WTC11 (cell line): ENCODE measurements around the gene LIF. TPM values are rescaled to one million over a fixed set of nuclear protein-coding genes. Genes with fewer than 3 reads are reported as not detected.

Source experiments
- ATAC-seq: fragments of 200-7000 bp; cut with Tn5 transposase; 2 replicates; pipeline ENCODE4 v1.10.0; 2021; ENCODE audit warnings: mild to moderate bottlenecking, moderate library complexity
- CTCF ChIA-PET: fragments of 300-600 bp; sonication (Branson Sonifier 250); formaldehyde crosslinking; loops from one replicate; lab custom pipeline; 2021; ENCODE audit warnings: antibody characterized with exemption; lab: Charles Lee
- POLR2A ChIA-PET: fragments of 350-600 bp; sonication (Branson Sonifier 250); formaldehyde crosslinking; loops from one replicate; lab custom pipeline; 2021; ENCODE audit warnings: antibody characterized with exemption; lab: Charles Lee
- DNase-seq: peaks from one replicate; pipeline ENCODE4 v3.0.0; 2021; ENCODE audit warnings: low spot score
- H3K27ac Mint-ChIP-seq: 2 replicates; pipeline ENCODE4 v1.8.0; 2021; ENCODE audit warnings: mixed read lengths
- H3K27me3 Mint-ChIP-seq: 2 replicates; pipeline ENCODE4 v1.8.0; 2021; ENCODE audit warnings: low read depth, mild to moderate bottlenecking, moderate library complexity, mixed read lengths
- H3K36me3 Mint-ChIP-seq: 2 replicates; pipeline ENCODE4 v1.8.0; 2021; ENCODE audit warnings: mixed read lengths
- H3K4me1 Mint-ChIP-seq: 2 replicates; pipeline ENCODE4 v1.8.0; 2022; ENCODE audit warnings: mixed read lengths
- H3K4me3 Mint-ChIP-seq: 2 replicates; pipeline ENCODE4 v1.8.0; 2021; ENCODE audit warnings: mild to moderate bottlenecking, moderate library complexity, mixed read lengths
- H3K9me3 Mint-ChIP-seq: 2 replicates; pipeline ENCODE4 v1.8.0; 2021; ENCODE audit warnings: mixed read lengths
- FOXK1 ChIP-seq: sonication (generic); formaldehyde crosslinking; IDR thresholded peaks from 2 replicates; pipeline ENCODE4 v1.8.0; 2022; ENCODE audit warnings: mild to moderate bottlenecking, moderate library complexity, missing genetic modification reagents
- GTF2I ChIP-seq: fragments of 250-450 bp; sonication (Bioruptor Pico); conservative IDR thresholded peaks from 2 replicates; pipeline ENCODE4 v1.4.0; 2021; ENCODE audit warnings: mild to moderate bottlenecking
- OVOL2 ChIP-seq: fragments of 250-450 bp; sonication (Bioruptor Pico); IDR thresholded peaks from 2 replicates; pipeline ENCODE4 v1.9.0; 2021; ENCODE audit warnings: mild to moderate bottlenecking, borderline replicate concordance
- SP1 ChIP-seq: sonication (generic); formaldehyde crosslinking; conservative IDR thresholded peaks from 2 replicates; pipeline ENCODE4 v1.8.1; 2022; ENCODE audit warnings: missing genetic modification reagents
- ZBTB21 ChIP-seq: sonication (generic); formaldehyde crosslinking; IDR thresholded peaks from 2 replicates; pipeline ENCODE4 v1.8.1; 2023; ENCODE audit warnings: mild to moderate bottlenecking, missing genetic modification reagents, borderline replicate concordance
- ZNF671 ChIP-seq: fragments of 250-450 bp; sonication (Bioruptor Pico); IDR thresholded peaks from 2 replicates; pipeline ENCODE4 v1.8.0; 2021; ENCODE audit warnings: mild to moderate bottlenecking
- total RNA-seq: library from RNA; stranded (reverse); gene quantifications from 3 replicates; pipeline ENCODE4 v1.2.3, GENCODE V29; 2021
- TF ChIP-seq, protein P1 (sequence below): sonication (generic); formaldehyde crosslinking; conservative IDR thresholded peaks from 2 replicates; pipeline ENCODE4 v1.8.1; 2023; ENCODE audit warnings: mild to moderate bottlenecking, low read depth, missing genetic modification reagents, moderate library complexity
- TF ChIP-seq, protein P2 (sequence below): sonication (generic); formaldehyde crosslinking; IDR thresholded peaks from 2 replicates; pipeline ENCODE4 v1.8.1; 2022; ENCODE audit warnings: mild to moderate bottlenecking, moderate library complexity, missing genetic modification reagents
- TF ChIP-seq, protein P3 (sequence below): sonication (generic); formaldehyde crosslinking; IDR thresholded peaks from 2 replicates; pipeline ENCODE4 v1.8.1; 2022; ENCODE audit warnings: mild to moderate bottlenecking, missing genetic modification reagents, moderate library complexity, borderline replicate concordance
- TF ChIP-seq, protein P4 (sequence below): sonication (generic); formaldehyde crosslinking; IDR thresholded peaks from 2 replicates; pipeline ENCODE4 v1.8.1; 2023; ENCODE audit warnings: mild to moderate bottlenecking, missing genetic modification reagents
- TF ChIP-seq, protein P5 (sequence below): sonication (generic); formaldehyde crosslinking; IDR thresholded peaks from 2 replicates; pipeline ENCODE4 v1.8.0; 2023; ENCODE audit warnings: missing genetic modification reagents, mild to moderate bottlenecking, borderline replicate concordance
- TF ChIP-seq, protein P6 (sequence below): sonication (generic); formaldehyde crosslinking; IDR thresholded peaks from 2 replicates; pipeline ENCODE4 v1.8.1; 2023; ENCODE audit warnings: mild to moderate bottlenecking, missing genetic modification reagents
- TF ChIP-seq, protein P7 (sequence below): sonication (generic); formaldehyde crosslinking; IDR thresholded peaks from 2 replicates; pipeline ENCODE4 v1.8.1; 2023; ENCODE audit warnings: mild to moderate bottlenecking, moderate library complexity, missing genetic modification reagents
- TF ChIP-seq, protein P8 (sequence below): fragments of 200-600 bp; IDR thresholded peaks from 2 replicates; pipeline ENCODE4 v1.8.0; 2022; ENCODE audit warnings: antibody characterized with exemption

LIF gene
- total RNA-seq, 1 experiment from 2014 or later = 7.2 TPM

DNA sequence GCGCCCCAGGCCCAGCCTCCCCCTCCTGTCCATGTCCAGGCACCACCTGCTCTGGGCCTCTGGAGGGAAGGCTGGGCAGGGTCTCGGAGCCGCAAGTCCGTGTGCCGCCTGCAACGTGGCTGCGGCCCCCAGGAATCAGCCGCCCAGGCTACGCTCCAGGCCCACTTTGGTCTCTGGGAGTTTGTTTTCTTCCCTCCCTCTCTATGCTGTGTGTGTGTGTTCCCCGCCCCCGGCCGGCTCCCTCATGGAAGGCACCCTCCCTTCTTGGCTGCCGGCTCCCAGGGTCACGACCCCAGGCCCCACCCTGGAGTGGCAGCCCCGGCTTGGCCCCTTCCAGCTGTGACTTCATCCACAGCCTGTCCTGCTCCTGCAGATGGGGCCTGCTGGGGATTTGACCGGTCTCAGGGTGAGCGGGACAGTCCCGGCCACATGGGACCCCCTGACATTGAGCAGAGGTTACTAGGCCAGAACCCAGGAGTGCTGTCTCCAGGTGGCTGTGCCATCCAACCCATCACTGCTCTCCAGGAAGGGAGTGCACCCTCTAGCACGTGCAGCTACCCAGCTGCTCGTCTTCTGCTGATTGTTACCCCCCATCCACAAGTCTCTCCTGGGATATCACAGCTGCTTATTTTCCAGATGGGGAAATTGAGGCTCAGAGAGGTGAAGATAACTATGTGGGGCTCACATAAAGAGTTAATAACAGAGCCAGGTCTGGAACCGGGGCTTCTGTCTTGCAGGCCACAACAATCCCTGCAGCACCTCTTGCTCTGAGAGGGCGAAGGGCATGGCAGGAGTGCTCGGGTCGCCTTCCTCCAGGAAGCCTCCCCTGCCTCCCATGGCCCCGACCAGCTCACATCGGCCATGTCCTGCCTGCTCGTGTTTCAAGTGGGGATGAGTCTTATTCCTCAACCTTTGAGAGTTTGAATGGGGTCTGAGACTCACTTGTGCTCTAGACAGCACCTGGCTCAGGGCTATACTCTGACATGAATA lies 2.8 kb upstream of the LIF start:
- Mint-ChIP-seq H3K4me3 (no peak overlapping the region), H3K27me3 (no peaks in the 10 kb centered on the region), H3K4me1 (peaks cover 46% of the 10 kb centered on the region), H3K27ac (no peak overlapping the region; the same call in 1 of the 2 replicates), H3K9me3 (no peaks in the 10 kb centered on the region), H3K36me3 (peaks cover under 1% of the 10 kb centered on the region; the same call in 1 of the 2 replicates)
- no peak for ATAC-seq
- no peak for TF ChIP-seq OVOL2 (CRISPR knock-in tag)
- TF ChIP-seq, protein P1, sequence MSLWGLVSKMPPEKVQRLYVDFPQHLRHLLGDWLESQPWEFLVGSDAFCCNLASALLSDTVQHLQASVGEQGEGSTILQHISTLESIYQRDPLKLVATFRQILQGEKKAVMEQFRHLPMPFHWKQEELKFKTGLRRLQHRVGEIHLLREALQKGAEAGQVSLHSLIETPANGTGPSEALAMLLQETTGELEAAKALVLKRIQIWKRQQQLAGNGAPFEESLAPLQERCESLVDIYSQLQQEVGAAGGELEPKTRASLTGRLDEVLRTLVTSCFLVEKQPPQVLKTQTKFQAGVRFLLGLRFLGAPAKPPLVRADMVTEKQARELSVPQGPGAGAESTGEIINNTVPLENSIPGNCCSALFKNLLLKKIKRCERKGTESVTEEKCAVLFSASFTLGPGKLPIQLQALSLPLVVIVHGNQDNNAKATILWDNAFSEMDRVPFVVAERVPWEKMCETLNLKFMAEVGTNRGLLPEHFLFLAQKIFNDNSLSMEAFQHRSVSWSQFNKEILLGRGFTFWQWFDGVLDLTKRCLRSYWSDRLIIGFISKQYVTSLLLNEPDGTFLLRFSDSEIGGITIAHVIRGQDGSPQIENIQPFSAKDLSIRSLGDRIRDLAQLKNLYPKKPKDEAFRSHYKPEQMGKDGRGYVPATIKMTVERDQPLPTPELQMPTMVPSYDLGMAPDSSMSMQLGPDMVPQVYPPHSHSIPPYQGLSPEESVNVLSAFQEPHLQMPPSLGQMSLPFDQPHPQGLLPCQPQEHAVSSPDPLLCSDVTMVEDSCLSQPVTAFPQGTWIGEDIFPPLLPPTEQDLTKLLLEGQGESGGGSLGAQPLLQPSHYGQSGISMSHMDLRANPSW (CRISPR knock-in tag) = no peak
- TF ChIP-seq FOXK1 (CRISPR knock-in tag) = no peak
- TF ChIP-seq, protein P2, sequence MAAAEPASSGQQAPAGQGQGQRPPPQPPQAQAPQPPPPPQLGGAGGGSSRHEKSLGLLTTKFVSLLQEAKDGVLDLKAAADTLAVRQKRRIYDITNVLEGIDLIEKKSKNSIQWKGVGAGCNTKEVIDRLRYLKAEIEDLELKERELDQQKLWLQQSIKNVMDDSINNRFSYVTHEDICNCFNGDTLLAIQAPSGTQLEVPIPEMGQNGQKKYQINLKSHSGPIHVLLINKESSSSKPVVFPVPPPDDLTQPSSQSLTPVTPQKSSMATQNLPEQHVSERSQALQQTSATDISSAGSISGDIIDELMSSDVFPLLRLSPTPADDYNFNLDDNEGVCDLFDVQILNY (CRISPR knock-in tag) = no peak
- no peak for TF ChIP-seq SP1 (CRISPR knock-in tag)
- TF ChIP-seq, protein P3, sequence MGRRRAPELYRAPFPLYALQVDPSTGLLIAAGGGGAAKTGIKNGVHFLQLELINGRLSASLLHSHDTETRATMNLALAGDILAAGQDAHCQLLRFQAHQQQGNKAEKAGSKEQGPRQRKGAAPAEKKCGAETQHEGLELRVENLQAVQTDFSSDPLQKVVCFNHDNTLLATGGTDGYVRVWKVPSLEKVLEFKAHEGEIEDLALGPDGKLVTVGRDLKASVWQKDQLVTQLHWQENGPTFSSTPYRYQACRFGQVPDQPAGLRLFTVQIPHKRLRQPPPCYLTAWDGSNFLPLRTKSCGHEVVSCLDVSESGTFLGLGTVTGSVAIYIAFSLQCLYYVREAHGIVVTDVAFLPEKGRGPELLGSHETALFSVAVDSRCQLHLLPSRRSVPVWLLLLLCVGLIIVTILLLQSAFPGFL (CRISPR knock-in tag) = no peak
- TF ChIP-seq ZNF671 (CRISPR knock-in tag) = no peak
- TF ChIP-seq, protein P4, sequence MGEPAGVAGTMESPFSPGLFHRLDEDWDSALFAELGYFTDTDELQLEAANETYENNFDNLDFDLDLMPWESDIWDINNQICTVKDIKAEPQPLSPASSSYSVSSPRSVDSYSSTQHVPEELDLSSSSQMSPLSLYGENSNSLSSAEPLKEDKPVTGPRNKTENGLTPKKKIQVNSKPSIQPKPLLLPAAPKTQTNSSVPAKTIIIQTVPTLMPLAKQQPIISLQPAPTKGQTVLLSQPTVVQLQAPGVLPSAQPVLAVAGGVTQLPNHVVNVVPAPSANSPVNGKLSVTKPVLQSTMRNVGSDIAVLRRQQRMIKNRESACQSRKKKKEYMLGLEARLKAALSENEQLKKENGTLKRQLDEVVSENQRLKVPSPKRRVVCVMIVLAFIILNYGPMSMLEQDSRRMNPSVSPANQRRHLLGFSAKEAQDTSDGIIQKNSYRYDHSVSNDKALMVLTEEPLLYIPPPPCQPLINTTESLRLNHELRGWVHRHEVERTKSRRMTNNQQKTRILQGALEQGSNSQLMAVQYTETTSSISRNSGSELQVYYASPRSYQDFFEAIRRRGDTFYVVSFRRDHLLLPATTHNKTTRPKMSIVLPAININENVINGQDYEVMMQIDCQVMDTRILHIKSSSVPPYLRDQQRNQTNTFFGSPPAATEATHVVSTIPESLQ = no peak
- TF ChIP-seq, protein P5, sequence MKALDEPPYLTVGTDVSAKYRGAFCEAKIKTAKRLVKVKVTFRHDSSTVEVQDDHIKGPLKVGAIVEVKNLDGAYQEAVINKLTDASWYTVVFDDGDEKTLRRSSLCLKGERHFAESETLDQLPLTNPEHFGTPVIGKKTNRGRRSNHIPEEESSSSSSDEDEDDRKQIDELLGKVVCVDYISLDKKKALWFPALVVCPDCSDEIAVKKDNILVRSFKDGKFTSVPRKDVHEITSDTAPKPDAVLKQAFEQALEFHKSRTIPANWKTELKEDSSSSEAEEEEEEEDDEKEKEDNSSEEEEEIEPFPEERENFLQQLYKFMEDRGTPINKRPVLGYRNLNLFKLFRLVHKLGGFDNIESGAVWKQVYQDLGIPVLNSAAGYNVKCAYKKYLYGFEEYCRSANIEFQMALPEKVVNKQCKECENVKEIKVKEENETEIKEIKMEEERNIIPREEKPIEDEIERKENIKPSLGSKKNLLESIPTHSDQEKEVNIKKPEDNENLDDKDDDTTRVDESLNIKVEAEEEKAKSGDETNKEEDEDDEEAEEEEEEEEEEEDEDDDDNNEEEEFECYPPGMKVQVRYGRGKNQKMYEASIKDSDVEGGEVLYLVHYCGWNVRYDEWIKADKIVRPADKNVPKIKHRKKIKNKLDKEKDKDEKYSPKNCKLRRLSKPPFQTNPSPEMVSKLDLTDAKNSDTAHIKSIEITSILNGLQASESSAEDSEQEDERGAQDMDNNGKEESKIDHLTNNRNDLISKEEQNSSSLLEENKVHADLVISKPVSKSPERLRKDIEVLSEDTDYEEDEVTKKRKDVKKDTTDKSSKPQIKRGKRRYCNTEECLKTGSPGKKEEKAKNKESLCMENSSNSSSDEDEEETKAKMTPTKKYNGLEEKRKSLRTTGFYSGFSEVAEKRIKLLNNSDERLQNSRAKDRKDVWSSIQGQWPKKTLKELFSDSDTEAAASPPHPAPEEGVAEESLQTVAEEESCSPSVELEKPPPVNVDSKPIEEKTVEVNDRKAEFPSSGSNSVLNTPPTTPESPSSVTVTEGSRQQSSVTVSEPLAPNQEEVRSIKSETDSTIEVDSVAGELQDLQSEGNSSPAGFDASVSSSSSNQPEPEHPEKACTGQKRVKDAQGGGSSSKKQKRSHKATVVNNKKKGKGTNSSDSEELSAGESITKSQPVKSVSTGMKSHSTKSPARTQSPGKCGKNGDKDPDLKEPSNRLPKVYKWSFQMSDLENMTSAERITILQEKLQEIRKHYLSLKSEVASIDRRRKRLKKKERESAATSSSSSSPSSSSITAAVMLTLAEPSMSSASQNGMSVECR (CRISPR knock-in tag) = no peak
- TF ChIP-seq ZBTB21 = no peak
- ChIA-PET CTCF (interaction anchor here (1.0 kb wide), 1 partner anchor 15 kb away, joined by 3 read pairs; no protein-coding TSS in a partner anchor), POLR2A (no interaction called here)
- DNase-seq = no peak

DNA sequence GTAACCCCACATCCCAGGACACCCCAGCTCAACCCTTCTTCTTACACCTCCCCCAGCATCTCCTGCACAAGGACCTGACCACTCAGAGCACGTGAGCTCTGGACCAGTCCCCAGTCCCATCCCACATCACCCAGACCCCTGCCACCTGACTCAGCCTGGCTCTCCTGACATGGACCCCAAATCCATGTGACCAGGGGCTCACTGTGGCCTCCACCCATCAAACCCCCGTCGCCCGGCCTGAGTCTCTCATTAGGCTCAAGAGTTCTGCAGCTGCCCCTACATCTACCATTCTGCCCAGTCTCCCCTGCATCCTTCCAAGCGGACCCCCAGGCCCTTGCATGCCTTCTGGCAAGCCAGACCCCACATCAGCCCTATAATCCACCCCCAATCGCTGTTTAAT lies 1.9 kb upstream of the LIF start:
- Mint-ChIP-seq H3K27ac (no peak overlapping the region), H3K36me3 (peaks cover 9% of the 10 kb centered on the region; the same call in 1 of the 2 replicates), H3K4me3 (no peak overlapping the region), H3K9me3 (no peaks in the 10 kb centered on the region), H3K27me3 (no peaks in the 10 kb centered on the region), H3K4me1 (peaks cover 51% of the 10 kb centered on the region)
- DNase-seq (no peak), ATAC-seq (no peak)
- CTCF ChIA-PET = interaction anchor here (0.8 kb wide), 1 partner anchor 39 kb away, joined by 3 read pairs; no protein-coding TSS in a partner anchor
- POLR2A ChIA-PET = no interaction called here
- TF ChIP-seq, protein P6, sequence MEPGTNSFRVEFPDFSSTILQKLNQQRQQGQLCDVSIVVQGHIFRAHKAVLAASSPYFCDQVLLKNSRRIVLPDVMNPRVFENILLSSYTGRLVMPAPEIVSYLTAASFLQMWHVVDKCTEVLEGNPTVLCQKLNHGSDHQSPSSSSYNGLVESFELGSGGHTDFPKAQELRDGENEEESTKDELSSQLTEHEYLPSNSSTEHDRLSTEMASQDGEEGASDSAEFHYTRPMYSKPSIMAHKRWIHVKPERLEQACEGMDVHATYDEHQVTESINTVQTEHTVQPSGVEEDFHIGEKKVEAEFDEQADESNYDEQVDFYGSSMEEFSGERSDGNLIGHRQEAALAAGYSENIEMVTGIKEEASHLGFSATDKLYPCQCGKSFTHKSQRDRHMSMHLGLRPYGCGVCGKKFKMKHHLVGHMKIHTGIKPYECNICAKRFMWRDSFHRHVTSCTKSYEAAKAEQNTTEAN (CRISPR knock-in tag) = no peak
- TF ChIP-seq GTF2I (CRISPR knock-in tag) = no peak
- TF ChIP-seq, protein P7, sequence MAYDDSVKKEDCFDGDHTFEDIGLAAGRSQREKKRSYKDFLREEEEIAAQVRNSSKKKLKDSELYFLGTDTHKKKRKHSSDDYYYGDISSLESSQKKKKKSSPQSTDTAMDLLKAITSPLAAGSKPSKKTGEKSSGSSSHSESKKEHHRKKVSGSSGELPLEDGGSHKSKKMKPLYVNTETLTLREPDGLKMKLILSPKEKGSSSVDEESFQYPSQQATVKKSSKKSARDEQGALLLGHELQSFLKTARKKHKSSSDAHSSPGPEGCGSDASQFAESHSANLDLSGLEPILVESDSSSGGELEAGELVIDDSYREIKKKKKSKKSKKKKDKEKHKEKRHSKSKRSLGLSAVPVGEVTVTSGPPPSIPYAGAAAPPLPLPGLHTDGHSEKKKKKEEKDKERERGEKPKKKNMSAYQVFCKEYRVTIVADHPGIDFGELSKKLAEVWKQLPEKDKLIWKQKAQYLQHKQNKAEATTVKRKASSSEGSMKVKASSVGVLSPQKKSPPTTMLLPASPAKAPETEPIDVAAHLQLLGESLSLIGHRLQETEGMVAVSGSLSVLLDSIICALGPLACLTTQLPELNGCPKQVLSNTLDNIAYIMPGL (CRISPR knock-in tag) = no peak
- TF ChIP-seq, protein P2 (CRISPR knock-in tag) = no peak
- TF ChIP-seq, protein P8, sequence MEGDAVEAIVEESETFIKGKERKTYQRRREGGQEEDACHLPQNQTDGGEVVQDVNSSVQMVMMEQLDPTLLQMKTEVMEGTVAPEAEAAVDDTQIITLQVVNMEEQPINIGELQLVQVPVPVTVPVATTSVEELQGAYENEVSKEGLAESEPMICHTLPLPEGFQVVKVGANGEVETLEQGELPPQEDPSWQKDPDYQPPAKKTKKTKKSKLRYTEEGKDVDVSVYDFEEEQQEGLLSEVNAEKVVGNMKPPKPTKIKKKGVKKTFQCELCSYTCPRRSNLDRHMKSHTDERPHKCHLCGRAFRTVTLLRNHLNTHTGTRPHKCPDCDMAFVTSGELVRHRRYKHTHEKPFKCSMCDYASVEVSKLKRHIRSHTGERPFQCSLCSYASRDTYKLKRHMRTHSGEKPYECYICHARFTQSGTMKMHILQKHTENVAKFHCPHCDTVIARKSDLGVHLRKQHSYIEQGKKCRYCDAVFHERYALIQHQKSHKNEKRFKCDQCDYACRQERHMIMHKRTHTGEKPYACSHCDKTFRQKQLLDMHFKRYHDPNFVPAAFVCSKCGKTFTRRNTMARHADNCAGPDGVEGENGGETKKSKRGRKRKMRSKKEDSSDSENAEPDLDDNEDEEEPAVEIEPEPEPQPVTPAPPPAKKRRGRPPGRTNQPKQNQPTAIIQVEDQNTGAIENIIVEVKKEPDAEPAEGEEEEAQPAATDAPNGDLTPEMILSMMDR = no peak
